BE2C (cell line): ENCODE results near the gene EXTL1.

Experiments
- DNase-seq: peaks from one replicate; pipeline ENCODE4 v3.0.0-alpha.2; 2020
- H3K27me3 ChIP-seq: fragments of 250-450 bp; sonication (Bioruptor Pico); 2 replicates; pipeline ENCODE4 v1.5.1; 2020; ENCODE audit warnings: mild to moderate bottlenecking
- H3K36me3 ChIP-seq: fragments of 250-450 bp; sonication (Bioruptor Pico); 2 replicates; pipeline ENCODE4 v1.5.1; 2020; ENCODE audit warnings: mild to moderate bottlenecking
- H3K4me1 ChIP-seq: fragments of 250-450 bp; sonication (Bioruptor Pico); 2 replicates; pipeline ENCODE4 v1.5.1; 2020
- H3K4me3 ChIP-seq: 2 replicates; pipeline ENCODE4 v1.5.1; 2011; ENCODE audit warnings: low read depth, low read length
- H3K9me3 ChIP-seq: fragments of 250-450 bp; sonication (Bioruptor Pico); 2 replicates; pipeline ENCODE4 v1.5.1; 2020
- TF ChIP-seq, protein P1 (sequence below): IDR thresholded peaks from 2 replicates; pipeline ENCODE4 v1.5.1; 2012; ENCODE audit warnings: mild to moderate bottlenecking, low read depth, low read length

EXTL1 gene

GRCh38 chr1:26072305-26072704 lies 50.7 kb downstream of the EXTL1 start:
- Histone ChIP-seq H3K27me3 (no peaks in the 10 kb centered on the region), H3K4me1 (no peaks in the 10 kb centered on the region), H3K9me3 (no peaks in the 10 kb centered on the region), H3K36me3 (no peaks in the 10 kb centered on the region), H3K4me3 (no peak overlapping the region)
- no peak for DNase-seq
- TF ChIP-seq, protein P1, sequence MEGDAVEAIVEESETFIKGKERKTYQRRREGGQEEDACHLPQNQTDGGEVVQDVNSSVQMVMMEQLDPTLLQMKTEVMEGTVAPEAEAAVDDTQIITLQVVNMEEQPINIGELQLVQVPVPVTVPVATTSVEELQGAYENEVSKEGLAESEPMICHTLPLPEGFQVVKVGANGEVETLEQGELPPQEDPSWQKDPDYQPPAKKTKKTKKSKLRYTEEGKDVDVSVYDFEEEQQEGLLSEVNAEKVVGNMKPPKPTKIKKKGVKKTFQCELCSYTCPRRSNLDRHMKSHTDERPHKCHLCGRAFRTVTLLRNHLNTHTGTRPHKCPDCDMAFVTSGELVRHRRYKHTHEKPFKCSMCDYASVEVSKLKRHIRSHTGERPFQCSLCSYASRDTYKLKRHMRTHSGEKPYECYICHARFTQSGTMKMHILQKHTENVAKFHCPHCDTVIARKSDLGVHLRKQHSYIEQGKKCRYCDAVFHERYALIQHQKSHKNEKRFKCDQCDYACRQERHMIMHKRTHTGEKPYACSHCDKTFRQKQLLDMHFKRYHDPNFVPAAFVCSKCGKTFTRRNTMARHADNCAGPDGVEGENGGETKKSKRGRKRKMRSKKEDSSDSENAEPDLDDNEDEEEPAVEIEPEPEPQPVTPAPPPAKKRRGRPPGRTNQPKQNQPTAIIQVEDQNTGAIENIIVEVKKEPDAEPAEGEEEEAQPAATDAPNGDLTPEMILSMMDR = no peak

- no peaks in the 10 kb centered on the region for H3K4me1 ChIP-seq
- TF ChIP-seq, protein P1 = no peak
- no peak overlapping the region for H3K4me3 ChIP-seq
- no peaks in the 10 kb centered on the region for H3K36me3 ChIP-seq
- no peak for DNase-seq
- H3K9me3 ChIP-seq = no peaks in the 10 kb centered on the region
- H3K27me3 ChIP-seq = no peaks in the 10 kb centered on the region
Observed at GRCh38 chr1:26075421-26076144, 54.0 kb downstream of the EXTL1 start.

DNA sequence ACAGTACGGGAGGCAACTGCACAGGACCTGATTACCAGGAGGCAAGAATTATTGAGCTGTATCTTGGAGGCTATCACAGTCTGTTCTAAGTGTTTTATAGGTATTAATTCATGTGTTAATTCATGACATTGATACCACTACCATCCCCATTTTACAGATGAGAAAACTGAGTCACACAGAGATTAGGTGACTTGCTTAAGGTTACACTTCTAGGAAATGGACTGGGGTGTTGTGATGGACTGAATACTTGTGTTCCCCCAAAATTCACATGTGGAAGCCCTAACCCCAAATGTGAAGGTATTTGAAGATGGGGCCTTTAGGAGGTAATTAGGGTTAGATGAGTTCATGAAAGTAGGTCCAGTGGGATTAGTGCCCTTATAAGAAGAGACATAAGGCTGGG lies 55.9 kb downstream of the EXTL1 start:
- Histone ChIP-seq H3K9me3 (no peaks in the 10 kb centered on the region), H3K27me3 (no peaks in the 10 kb centered on the region), H3K36me3 (no peaks in the 10 kb centered on the region), H3K4me3 (no peak overlapping the region), H3K4me1 (no peaks in the 10 kb centered on the region)
- no peak for DNase-seq
- TF ChIP-seq, protein P1 = no peak

- Histone ChIP-seq H3K9me3 (no peaks in the 10 kb centered on the region), H3K27me3 (no peaks in the 10 kb centered on the region), H3K4me3 (no peak overlapping the region), H3K36me3 (no peaks in the 10 kb centered on the region), H3K4me1 (no peaks in the 10 kb centered on the region)
- TF ChIP-seq, protein P1 = no peak
- no peak for DNase-seq
Observed at GRCh38 chr1:26078286-26079177, 57.0 kb downstream of the EXTL1 start.

DNA sequence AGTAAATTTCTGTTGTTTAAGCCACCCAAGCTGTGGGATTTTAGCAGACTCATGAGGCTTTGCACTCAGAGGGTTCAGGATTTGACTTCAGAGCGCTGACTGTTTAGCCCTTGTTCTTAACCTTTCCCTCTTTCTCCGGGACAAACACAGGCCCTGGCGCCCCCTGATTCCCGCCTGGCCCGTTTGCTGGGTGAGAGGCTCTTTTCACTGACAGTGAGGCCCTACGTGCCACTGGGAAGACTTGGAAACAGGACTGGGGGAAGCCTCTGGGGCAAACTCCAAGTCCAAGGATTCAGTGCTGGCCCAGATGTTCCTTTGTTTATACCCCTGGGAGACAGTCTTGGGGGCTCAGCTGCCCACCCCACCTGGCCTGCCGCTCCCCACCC lies 57.6 kb downstream of the EXTL1 start:
- TF ChIP-seq, protein P1 = no peak
- Histone ChIP-seq H3K4me3 (no peak overlapping the region), H3K4me1 (no peaks in the 10 kb centered on the region), H3K27me3 (no peaks in the 10 kb centered on the region), H3K36me3 (no peaks in the 10 kb centered on the region), H3K9me3 (no peaks in the 10 kb centered on the region)
- DNase-seq = no peak
